Kidney (tissue), 14 donors: ENCODE data around the gene SPATA33. TPM values are rescaled to one million over a fixed set of nuclear protein-coding genes. Genes with fewer than 3 reads are reported as not detected.
"Not testable (repeated sequence)": the region's sequence is repeated elsewhere in the genome, so short reads cannot be mapped to it uniquely, and the experiment has no call there.

ENCODE experiments used
- DNase-seq, 5 donors: peaks; one replicate each; pipeline ENCODE4 v3.0.0-alpha.2; 2013 to 2020
- FAIRE-seq: peaks from 2 replicates; lab custom pipeline; 2012; peaks lifted over from hg19 to GRCh38; lab: Jason Lieb, UNC
- H3K27ac ChIP-seq, 2 donors: one replicate each; pipeline ENCODE4 v1.7.0; 2013; ENCODE audit warnings: low read depth in 2 of 2, low read length in 2 of 2, inconsistent platforms in 1 of 2
- H3K27me3 ChIP-seq: one replicate; pipeline ENCODE4 v1.7.1; 2013; ENCODE audit warnings: low read length, inconsistent platforms; ENCODE audit not compliant: control insufficient read depth, insufficient read depth
- H3K36me3 ChIP-seq, 3 donors: one replicate each; pipeline versions ENCODE4 v1.7.0 to v1.7.1; 2013; ENCODE audit warnings: low read length in 3 of 3, control low read depth in 1 of 3, inconsistent platforms in 1 of 3; ENCODE audit not compliant: insufficient read depth in 3 of 3, control insufficient read depth in 2 of 3
- H3K4me1 ChIP-seq, 3 donors: one replicate each; pipeline versions ENCODE4 v1.7.0 to v1.7.1; 2013; ENCODE audit warnings: low read length in 3 of 3, inconsistent platforms in 1 of 3, low read depth in 1 of 3; ENCODE audit not compliant: control insufficient read depth in 2 of 3, insufficient read depth in 2 of 3
- H3K4me3 ChIP-seq, 3 donors: one replicate each; pipeline versions ENCODE4 v1.7.0 to v1.8.1; 2013; ENCODE audit warnings: low read length in 3 of 3, control low read depth in 1 of 3, inconsistent platforms in 1 of 3
- H3K9ac ChIP-seq, 3 donors: one replicate each; pipeline versions ENCODE4 v1.7.0 to v1.7.1; 2013; ENCODE audit warnings: low read length in 3 of 3, control low read depth in 1 of 3, inconsistent platforms in 1 of 3
- H3K9me3 ChIP-seq, 3 donors: one replicate each; pipeline versions ENCODE4 v1.7.0 to v1.7.1; 2013; ENCODE audit warnings: low read length in 3 of 3, control low read depth in 1 of 3, inconsistent platforms in 1 of 3; ENCODE audit not compliant: control insufficient read depth in 2 of 3, insufficient read depth in 1 of 3
- CTCF ChIP-seq: IDR thresholded peaks from 3 replicates; pipeline ENCODE4 v1.5.1; 2012; ENCODE audit warnings: mild to moderate bottlenecking, moderate library complexity, borderline replicate concordance; ENCODE audit not compliant: insufficient read depth; ENCODE audit errors: extremely low read depth
- intact Hi-C: fragments of 100-400 bp; cut with DNase I; formaldehyde crosslinking; loops from one replicate; pipeline ENCODE4 v1.11.1; 2022
- polyA plus RNA-seq: library from polyadenylated mRNA; stranded (reverse); fragments of 350-450 nt; fragmentation: Illumina TruSeq; extraction: RNeasy Lipid Tissue Mini Kit (QIAGEN cat#74804); gene quantifications from one replicate; pipeline ENCODE4 v1.2.3, GENCODE V29; 2014; ENCODE audit warnings: low read depth, low replicate concordance; ENCODE audit not compliant: insufficient read depth
- total RNA-seq: library from RNA; stranded (reverse); fragmentation: NEBNext Ultra II Directional; extraction: Animal tissue kit (Norgen Biotek cat#: 25700); gene quantifications from one replicate; pipeline ENCODE4 v1.2.1, GENCODE V29; 2021
- donor health status: control.
- donor health status: control.
- donor health status: control.
- donor health status: control.
- donor health status: control.
- donor health status: DM: yes; HTN: yes; CAD: no.
- donor health status: Normal renal cell carcinoma (clear cell type).

Gene SPATA33
- total and polyA plus RNA-seq, 2 donors from 2014 or later: 13.4 to 16.3 TPM

GRCh38 chr16:89667000-89667399 lies 9.4 kb downstream of the SPATA33 start:
- intact Hi-C loops, H3K36me3 ChIP-seq, H3K27me3 ChIP-seq, H3K4me3 ChIP-seq, H3K4me1 ChIP-seq, H3K9ac ChIP-seq, H3K27ac ChIP-seq, FAIRE-seq, H3K9me3 ChIP-seq: not testable (repeated sequence)
- DNase-seq: peak in 1 of 5 donors; percentile 3
- TF ChIP-seq CTCF: peak; percentile 7

- Histone ChIP-seq H3K4me1 (peaks cover 0 to 3% (median 0%) of the 10 kb centered on the region in 3 donors), H3K9ac (no peak overlapping the region), H3K27me3 (no peaks in the 10 kb centered on the region), H3K9me3 (no peaks in the 10 kb centered on the region), H3K36me3 (no peaks in the 10 kb centered on the region), H3K4me3 (no peak overlapping the region), H3K27ac (no peak overlapping the region)
- intact Hi-C loops: no loop called here
- DNase-seq: no peak
- TF ChIP-seq CTCF: no peak
- FAIRE-seq: no peak
Observed at GRCh38 chr16:89667633-89668032, 10.0 kb downstream of the SPATA33 start.

GRCh38 chr16:89668790-89669158 lies 11.1 kb downstream of the SPATA33 start:
- H3K36me3 ChIP-seq: no peaks in the 10 kb centered on the region
- H3K27me3 ChIP-seq: no peaks in the 10 kb centered on the region
- no peak for DNase-seq
- peaks cover 0 to 3% (median 0%) of the 10 kb centered on the region in 3 donors for H3K4me1 ChIP-seq
- peak overlapping the region; percentile 78 to 81 for H3K27ac ChIP-seq
- no peaks in the 10 kb centered on the region for H3K9me3 ChIP-seq
- no peak for FAIRE-seq
- no peak for TF ChIP-seq CTCF
- H3K9ac ChIP-seq: no peak overlapping the region
- peak overlapping the region in 2 of 3 donors; percentile 24 to 44 for H3K4me3 ChIP-seq
- intact Hi-C loops: no loop called here

- H3K27ac ChIP-seq: no peak overlapping the region
- no peak for DNase-seq
- intact Hi-C loops: no loop called here
- no peak for FAIRE-seq
- H3K4me3 ChIP-seq: no peak overlapping the region
- peaks cover 0 to 3% (median 0%) of the 10 kb centered on the region in 3 donors for H3K4me1 ChIP-seq
- no peaks in the 10 kb centered on the region for H3K9me3 ChIP-seq
- no peaks in the 10 kb centered on the region for H3K36me3 ChIP-seq
- no peaks in the 10 kb centered on the region for H3K27me3 ChIP-seq
- no peak for TF ChIP-seq CTCF
- H3K9ac ChIP-seq: no peak overlapping the region
Observed at GRCh38 chr16:89669755-89670154, 12.1 kb downstream of the SPATA33 start.
